GM18909 (cell line): Measurements from ENCODE around the gene AUTS2.

ENCODE experiments used
- ATAC-seq: cut with Tn5 transposase; IDR thresholded peaks from one replicate; pipeline ENCODE4 v1.9.1; 2021; ENCODE audit warnings: mild to moderate bottlenecking; ENCODE audit not compliant: unreplicated experiment, poor library complexity

AUTS2 gene

GRCh38 chr7:70033226-70033625, 435.0 kb downstream of the AUTS2 start:
- no peak for ATAC-seq

GRCh38 chr7:70034999-70035398, 436.7 kb downstream of the AUTS2 start:
- no peak for ATAC-seq

DNA sequence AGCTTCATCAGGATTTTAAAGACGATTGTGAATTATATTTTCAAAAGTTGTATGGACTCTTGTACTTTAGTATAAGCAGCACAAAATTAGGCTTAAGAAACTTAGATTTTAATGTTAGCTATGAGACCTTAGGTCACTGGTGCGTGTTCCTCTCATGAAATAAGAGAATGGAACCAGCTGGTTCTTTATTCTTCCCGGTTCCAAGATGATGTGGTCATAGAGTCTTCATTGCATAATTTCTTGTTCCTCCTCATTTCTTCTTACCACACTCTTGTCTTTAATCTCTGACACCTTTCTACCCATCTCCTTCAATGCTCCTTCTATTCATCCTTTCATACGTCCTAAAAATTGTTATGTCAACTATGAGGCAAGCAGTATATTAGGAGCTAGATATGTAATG, 437.2 kb downstream of the AUTS2 start:
- no peak for ATAC-seq

- no peak for ATAC-seq
Observed at GRCh38 chr7:70035955-70036354, 437.7 kb downstream of the AUTS2 start.

DNA sequence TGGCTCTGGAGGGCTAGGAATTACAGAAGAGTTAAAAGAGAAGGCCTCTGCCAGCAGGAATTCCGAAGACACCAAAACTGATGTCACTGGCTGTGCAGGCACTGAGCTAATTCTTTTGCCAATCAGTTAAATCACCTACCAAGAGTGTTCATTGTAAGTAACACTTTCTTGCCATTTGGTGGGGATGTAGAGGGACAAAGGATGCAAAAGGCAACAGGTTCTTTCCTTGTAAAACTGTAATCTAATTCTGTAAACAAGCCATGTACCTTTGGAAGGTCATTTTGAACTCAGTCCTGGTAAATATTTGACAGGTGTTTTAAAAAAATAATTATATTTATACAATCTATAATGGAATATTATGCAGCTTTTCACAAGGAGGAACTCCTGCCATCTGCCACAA, 438.4 kb downstream of the AUTS2 start:
- ATAC-seq: no peak

GRCh38 chr7:70037171-70037933, 439.1 kb downstream of the AUTS2 start:
- no peak for ATAC-seq

- ATAC-seq: no peak
Observed at GRCh38 chr7:70040051-70040450, 441.8 kb downstream of the AUTS2 start.

DNA sequence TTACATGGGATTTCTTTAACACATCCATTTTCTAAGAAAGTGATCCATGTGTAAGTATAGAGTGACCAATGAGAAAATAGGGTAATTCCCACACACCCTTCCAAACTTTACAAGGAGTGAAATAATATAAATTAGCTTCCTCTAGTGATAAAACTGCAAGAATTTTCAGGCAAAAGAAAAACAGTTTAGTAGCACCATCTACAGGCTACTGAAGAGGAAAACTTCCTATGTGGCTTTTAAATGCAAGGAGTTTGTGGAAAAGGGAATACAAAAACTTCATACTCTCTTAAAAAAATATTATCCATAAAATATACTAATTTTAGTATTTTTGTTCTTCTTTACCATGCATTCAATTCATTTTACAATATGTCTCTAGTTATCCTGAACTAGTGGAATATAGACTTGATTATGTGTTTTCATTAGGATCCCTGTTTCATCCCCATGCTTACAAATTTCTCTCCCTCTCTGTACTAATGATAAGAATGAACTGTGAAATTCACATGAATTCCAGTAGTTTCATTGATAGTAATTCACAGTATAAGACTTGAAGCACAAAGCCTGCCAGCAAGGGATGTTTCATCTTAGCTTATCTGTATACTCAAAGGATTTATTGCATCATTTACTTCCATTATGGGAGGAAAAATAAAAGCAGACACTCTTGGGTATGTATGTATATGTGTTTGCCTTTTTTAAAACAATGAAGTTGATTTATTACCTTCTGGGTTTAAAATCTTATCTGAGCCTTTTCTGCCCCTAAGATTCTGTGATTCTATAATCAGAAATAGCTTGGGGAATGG, 442.9 kb downstream of the AUTS2 start:
- no peak for ATAC-seq

DNA sequence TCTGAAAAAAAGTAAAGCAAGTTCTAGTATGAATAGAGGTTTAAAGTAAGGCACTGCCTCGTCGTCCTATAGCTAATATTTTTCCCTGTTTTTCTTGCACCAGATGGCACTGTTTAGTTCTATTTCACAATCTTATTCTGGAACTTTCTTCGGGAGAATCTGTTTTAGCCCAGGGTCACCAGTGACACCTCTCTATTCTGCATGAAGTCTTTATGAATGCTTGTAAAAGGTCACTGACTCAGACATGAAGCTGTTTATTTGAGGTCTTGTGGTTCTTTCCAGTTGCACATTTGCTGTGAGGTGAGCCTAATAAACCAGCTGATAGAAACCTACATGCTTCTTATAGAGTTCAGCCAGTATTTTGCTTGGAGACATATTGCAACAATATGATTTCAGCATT, 444.3 kb downstream of the AUTS2 start:
- ATAC-seq: no peak

DNA sequence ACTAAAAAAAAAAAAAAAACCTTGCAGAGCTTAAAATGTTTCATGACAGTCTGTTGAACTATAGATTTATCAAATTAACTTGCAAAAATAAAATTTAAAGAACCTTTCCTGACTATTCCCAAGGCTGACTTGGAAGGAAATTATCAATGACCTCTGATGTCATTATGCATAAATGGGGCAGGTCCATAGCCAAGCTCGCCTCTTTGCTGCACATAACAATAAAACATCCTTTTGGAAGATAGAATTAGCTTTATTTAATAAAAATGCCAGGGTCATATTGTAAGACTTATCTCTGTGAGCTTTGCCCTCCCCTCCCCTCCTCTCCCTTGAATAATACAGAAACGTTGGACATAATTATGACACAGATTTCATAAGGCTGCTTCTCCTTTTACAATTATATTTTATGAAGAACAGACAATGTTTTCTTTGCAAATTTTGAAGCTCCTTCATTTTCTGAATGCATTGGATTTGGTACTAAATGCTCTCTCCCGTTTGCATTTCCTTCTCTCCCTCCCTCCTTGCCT, 444.8 kb downstream of the AUTS2 start:
- ATAC-seq: no peak

- ATAC-seq: no peak
Observed at GRCh38 chr7:70044064-70044463, 445.8 kb downstream of the AUTS2 start.

DNA sequence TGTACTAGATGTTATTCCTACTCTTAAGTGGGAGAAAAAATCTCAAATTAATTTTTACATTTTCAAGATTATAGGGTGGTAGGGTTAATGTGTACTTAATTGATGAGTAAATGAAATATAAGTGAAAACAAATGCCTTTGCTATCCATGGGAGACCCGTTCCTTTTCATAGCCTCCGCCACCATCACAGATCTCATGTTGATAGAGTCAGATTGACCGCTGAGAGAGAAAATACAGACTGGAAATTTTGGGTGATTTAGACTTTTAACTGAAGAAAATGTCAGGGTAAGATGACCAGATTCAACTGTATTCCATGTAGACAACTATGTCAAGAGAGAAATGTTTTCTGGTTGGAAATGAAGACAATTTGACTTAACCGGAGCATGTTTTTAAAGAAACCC, 446.2 kb downstream of the AUTS2 start:
- no peak for ATAC-seq

GRCh38 chr7:70044981-70045380, 446.7 kb downstream of the AUTS2 start:
- ATAC-seq: no peak

DNA sequence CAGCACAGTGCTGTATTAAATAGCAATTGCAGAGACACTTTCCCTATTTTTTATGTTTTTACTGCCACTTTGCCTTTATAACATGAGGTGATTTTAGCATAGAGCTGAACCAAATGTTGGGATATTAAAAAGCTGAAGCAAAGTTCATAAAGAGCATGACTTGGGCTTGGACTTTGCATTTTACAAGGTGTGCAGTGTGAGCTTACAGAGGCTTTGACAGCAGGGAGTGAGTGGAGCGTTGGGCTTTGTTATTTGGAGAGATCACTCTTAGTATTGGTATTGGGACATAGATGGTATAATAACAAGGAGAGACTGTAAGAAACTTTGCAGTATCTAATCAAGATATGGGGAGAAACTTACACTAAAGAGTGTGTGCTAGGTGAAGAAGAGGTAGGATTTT, 449.1 kb downstream of the AUTS2 start:
- no peak for ATAC-seq

DNA sequence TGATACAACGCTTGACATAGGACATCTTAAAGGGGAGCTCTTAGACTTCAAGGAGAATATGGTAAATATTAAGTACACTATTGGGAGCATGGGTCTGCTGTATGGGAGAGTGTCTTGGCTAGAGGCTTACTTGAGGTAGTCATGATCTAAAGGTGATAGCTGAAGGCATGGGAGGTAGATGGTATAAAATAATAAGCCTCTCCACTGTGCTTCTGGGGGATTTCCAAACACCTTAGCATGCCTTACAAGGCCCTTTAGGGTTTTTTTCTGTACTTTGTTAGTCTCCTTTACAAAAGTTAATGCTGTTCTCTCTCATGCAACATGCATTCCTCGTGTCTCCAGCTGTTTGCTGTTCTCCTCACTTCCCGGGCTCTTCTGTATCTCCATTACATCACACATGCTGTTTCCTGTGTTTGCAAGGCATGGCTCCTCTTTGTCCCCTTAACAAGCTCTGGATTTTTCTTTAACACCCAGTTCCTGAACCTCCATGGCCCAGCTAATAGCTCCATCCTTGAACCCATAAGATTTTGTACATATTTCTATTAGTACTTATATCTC, 449.7 kb downstream of the AUTS2 start:
- ATAC-seq: no peak

DNA sequence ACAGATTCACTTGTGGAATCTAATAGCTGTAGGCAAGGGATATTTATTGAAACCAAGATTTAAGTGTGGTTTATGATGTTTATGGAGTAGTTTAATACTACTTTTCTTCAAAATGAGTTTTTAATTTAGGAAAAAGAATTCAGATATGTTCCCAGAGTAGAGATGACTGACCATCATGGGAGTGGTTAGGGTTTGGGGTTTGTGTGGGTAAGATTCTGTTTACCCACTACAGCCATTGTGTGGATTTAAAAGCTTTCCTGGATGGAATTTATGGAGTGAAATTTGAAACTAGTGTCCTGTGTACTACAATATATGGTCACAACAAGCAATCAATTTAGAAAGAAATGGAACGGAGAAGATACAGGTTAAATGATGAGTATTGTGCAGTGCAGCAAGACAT, 453.5 kb downstream of the AUTS2 start:
- ATAC-seq: no peak

- ATAC-seq: no peak
Observed at GRCh38 chr7:70052691-70053090, 454.4 kb downstream of the AUTS2 start.

- ATAC-seq: no peak
Observed at GRCh38 chr7:70053421-70053820, 455.1 kb downstream of the AUTS2 start.

GRCh38 chr7:70053989-70054388, 455.7 kb downstream of the AUTS2 start:
- no peak for ATAC-seq

GRCh38 chr7:70056363-70056762, 458.1 kb downstream of the AUTS2 start:
- ATAC-seq: no peak
